Fibroblast of pulmonary artery (primary cell): ENCODE data around the gene SMARCB1.

Experiments
- DNase-seq: peaks from one replicate; pipeline ENCODE4 v3.0.0-alpha.2; 2010; ENCODE audit warnings: low read depth
- H3K4me3 ChIP-seq: replicated peaks from 2 replicates; pipeline ENCODE4 v1.5.1; 2011; ENCODE audit warnings: low read depth, mild to moderate bottlenecking, control low read depth, low read length, moderate library complexity
- TF ChIP-seq, protein P1 (sequence below): IDR thresholded peaks from 2 replicates; pipeline ENCODE4 v1.5.1; 2011; ENCODE audit warnings: mild to moderate bottlenecking, control low read depth, low read length, inconsistent platforms; ENCODE audit errors: missing control alignments

Gene SMARCB1

DNA sequence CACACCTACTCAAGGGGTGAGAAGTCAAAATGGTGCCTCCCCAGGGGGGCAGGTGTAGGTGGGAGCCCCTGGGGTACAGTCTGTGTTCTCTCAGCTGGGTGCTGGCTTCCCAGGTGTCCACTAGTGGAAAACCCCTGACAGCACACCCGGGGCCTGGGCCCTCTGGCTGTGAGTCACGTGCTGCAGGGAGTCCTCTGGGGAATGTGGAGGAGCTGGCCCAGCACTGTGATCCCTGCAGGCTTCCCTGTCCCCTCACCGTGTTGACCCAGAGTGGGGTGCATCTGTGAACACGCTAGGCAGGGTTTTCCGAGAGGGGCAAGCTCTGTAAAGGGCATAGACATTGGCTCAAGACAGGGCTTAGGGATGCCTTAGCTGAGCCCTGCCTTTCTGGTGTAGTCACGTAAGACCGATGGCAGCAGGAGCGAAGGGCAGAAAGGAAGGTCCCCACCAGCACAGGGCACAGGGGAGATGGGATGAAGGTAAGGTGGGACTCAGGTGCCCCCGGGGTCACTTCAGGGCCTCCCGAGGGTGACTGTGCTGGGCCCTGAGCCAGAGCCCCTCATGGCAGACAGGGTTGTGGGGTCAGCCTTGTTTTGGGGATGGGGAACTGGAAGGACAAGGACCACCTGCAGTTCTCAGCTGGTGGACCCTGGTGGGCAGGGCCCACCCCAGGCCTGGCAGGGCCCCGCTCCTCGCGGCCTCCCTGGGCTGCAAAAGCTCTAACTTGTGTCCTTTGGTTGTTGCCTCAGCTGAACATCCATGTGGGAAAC lies 37.9 kb downstream of the SMARCB1 start:
- H3K4me3 ChIP-seq, result no peak overlapping the region
- TF ChIP-seq, protein P1, sequence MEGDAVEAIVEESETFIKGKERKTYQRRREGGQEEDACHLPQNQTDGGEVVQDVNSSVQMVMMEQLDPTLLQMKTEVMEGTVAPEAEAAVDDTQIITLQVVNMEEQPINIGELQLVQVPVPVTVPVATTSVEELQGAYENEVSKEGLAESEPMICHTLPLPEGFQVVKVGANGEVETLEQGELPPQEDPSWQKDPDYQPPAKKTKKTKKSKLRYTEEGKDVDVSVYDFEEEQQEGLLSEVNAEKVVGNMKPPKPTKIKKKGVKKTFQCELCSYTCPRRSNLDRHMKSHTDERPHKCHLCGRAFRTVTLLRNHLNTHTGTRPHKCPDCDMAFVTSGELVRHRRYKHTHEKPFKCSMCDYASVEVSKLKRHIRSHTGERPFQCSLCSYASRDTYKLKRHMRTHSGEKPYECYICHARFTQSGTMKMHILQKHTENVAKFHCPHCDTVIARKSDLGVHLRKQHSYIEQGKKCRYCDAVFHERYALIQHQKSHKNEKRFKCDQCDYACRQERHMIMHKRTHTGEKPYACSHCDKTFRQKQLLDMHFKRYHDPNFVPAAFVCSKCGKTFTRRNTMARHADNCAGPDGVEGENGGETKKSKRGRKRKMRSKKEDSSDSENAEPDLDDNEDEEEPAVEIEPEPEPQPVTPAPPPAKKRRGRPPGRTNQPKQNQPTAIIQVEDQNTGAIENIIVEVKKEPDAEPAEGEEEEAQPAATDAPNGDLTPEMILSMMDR, result no peak
- DNase-seq, result no peak

DNA sequence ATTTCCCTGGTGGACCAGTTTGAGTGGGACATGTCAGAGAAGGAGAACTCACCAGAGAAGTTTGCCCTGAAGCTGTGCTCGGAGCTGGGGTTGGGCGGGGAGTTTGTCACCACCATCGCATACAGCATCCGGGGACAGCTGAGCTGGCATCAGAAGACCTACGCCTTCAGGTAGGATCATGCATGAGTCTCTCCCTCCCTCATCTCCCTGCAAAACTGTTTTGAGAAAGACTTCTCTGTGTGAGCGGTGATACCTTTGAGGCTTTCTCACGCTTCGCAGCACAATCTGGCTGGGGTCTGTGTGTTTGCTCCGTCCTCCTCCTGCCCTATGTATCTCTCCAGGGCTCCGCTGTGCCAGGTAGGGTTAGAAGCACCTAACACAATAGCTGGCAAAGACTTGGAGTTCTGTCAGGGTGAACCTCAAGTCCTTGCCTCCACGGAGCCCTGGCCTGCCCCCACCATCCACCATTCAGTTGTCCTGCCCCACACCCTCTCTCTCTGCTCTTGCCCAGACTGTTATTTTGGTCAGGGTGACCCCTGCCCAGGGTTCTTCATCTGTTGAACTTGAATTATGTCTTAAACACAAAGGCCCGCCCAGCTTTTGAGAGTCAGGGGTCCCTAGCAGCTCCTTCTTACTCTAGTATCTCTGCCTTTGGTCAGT lies 38.6 kb downstream of the SMARCB1 start:
- TF ChIP-seq, protein P1, result no peak
- no peak overlapping the region for H3K4me3 ChIP-seq
- DNase-seq, result no peak

DNA sequence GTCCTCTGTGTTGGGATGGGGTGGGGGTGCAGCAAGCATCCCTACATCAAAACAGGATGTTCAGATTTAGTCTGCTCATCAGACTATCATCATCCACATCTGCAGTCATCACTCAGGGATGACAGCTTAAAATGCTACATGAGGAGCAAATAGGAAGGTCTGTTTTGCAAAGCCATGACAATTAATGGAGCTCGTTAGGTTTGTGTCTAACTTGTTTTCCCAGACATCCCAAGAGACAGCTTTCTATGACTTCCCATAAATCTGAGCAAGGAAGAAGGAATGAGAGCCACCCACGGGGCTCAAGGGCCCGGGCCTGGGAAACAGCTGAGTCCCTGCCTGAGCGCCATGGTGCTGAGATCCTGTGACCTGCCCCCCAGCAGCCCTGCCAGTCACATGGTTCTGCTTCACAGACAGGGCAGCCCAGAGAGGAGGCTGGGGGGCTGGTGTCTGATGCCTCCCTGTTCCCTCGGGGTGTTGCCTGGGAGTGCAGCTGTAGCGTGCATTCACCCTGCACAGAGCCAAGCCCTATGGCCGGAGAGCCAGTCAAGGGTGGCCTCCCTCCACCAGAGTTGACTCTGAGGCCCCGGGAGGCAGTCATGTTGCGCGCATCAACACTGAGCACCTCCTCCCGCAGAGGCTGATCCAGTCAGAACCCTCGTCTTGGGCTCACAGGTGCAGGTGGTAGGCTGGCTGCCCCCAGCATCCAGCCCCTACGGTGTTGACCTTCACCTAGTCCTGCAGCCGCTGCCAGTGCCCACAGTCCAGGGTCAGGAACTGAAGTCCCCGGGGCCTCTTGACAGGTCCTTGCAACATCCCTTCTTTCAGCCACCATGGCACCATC lies 40.0 kb downstream of the SMARCB1 start:
- no peak for DNase-seq
- no peak overlapping the region for H3K4me3 ChIP-seq
- TF ChIP-seq, protein P1, result no peak

DNA sequence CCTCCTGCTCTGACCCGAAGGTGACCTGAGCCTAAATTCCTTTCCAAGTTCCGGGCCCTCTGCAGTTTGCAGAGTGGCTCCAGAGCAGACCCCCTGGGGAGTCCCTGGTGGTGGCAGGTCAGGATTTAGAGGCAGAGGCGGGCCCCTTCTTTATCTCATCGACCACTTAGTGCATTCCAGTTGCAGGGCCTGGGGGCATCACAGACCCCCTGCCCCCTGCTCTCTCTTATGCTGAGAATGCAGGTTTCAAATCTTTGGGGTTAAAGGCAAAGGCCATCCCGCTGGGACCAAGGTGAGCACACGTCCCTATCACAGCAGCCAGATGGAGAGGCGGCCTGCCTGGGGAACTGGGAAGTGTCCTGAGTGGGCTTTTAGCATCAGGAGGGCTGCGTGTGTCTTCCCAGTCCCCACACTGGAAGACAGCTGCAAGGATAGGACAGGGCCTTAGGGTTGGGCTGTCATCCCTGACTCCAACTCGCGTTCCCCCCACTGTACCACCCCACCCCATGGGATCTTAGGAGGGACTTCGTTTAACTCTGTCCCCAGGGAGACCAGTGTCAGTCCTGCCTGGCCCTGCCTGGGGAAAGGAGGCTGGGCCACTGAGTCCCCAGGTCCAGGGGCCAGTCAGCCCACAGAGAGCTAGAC lies 40.7 kb downstream of the SMARCB1 start:
- no peak for DNase-seq
- no peak overlapping the region for H3K4me3 ChIP-seq
- TF ChIP-seq, protein P1, result no peak

DNA sequence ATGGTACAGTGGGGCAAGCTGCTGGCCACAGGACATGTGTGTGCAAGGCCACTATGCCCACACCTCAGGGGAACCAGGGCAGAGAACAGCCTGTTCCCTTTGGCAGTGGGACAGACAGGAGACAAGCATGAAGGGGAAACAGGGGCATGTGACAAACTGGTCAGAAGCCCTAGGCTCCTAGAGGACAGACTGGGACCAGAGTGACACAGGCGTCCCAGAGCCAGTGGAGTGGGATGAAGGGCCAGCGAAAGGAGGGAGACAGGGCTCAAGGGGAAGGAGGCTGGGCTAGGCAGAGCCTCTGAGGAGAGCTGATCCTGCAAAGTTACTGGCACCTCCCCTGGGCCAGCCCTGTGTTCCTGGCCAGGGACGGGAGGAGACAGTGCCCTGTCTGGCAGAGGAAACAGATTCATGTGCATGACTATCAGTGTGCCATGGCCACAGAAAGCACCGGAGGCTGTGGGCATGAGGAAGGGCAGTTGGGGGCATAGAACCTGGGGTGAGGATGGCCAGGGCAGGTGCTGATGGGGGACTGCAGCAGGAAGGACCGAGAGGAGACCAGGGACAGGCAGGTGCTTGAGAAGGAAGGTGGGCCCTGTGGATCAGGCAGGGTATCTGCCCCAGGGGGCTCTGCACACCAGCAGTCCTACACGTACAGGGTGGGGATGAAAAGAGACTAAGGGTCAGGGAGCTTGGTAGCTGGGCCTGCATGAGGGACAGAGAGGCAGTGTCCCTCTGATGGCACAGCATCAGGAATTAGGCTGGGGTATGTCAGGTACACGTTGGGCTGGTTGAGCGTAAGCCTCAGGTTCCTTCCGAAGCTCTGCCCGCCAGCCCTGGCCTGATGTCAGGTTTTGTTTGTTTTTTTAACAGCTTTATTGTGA lies 42.3 kb downstream of the SMARCB1 start:
- TF ChIP-seq, protein P1, result no peak
- no peak for DNase-seq
- no peak overlapping the region for H3K4me3 ChIP-seq
